ENCODE measurements around the gene CCND2. TPM values are rescaled to one million over a fixed set of nuclear protein-coding genes. Genes with fewer than 3 reads are reported as not detected.

CCND2 gene
- total RNA-seq, 1 donor from 2014 or later = 108 TPM

DNA sequence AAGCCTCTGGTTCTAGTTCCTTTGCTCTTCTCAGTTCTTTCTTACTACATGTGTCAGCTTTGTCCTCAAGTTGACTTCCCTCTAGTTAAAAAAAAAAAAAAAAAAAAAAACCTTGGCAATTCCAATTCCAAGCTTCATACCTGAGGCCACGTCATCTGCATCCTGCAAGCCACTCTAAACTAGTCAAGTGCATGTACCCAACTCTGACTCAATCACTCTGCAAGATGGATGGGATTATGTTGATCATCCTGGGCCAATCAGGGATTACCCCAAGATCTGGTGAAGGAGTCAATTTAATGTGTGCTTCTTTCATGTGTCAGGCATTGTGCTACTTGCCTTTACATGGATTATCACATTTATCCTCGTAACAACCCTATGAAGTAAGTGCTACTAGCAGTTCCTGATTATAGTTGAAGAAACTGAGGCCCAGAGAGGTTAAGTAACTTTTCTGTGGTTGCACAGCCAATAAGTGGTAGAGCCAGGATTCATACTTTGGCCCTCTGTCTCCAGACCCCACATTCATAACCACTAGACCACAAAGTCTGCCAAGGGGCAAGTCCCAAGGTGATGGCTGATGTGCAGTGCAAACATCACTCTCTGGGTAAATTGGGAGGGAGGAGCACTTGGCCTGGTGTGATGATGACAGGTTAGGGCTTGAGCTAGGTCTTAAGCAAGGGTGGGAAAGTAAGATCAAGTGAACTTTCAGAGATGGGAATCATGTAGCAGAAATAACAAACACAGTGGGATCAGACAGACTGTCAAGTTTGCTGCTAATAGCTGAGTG lies 17.3 kb upstream of the CCND2 start:
- no peak for DNase-seq (ENCODE audit: low spot score)

- no peak for DNase-seq (ENCODE audit: low spot score)
These were observed 16.1 kb upstream of the CCND2 start for GRCh38 chr12:4257442-4257841.

DNA sequence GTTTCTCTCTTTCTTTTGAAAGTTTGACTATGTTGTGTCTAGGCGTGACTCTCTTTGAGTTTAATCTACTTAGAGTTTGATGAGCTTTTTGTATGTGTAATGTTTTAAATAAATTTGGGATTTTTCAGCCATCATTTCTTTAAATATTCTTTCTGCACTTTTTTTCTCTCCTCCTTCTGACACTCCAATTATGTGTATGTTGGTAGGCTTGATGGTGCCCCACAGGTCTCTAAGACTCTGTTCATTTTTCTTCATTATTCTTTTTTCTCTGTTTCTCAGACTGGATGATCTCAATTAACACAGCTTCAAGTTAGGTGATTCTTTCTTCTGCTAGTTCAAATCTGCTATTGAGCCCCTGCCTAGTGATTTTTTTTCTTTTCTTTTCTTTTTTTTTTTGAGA lies 14.5 kb upstream of the CCND2 start:
- DNase-seq (ENCODE audit: low spot score) = no peak

DNA sequence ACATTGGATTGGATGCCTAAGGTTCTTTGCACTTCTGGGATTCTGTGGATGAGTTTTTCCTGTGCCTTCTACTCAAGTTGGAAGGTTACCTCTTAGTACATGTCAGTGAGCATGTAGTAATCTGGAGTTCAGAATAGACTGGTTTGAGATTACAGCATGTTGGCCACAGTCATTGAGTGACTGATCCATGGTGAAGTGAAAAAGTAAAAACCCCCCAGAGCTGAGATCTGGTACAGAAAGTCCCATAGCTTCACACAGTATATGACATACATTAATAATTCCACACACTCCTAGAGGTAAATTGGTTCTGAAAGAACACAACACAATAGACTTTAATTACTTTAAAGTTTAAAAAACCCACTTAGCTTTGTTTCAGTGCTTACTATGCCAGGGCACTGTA lies 11.9 kb upstream of the CCND2 start:
- DNase-seq (ENCODE audit: low spot score) = no peak

GRCh38 chr12:4265280-4265679 lies 8.3 kb upstream of the CCND2 start:
- DNase-seq (ENCODE audit: low spot score) = no peak

GRCh38 chr12:4266990-4267389 lies 6.6 kb upstream of the CCND2 start:
- DNase-seq (ENCODE audit: low spot score) = no peak

- DNase-seq (ENCODE audit: low spot score) = no peak
These were observed 5.7 kb upstream of the CCND2 start for GRCh38 chr12:4267704-4268328.

GRCh38 chr12:4268329-4269181 lies 5.0 kb upstream of the CCND2 start:
- DNase-seq (ENCODE audit: low spot score) = no peak

- DNase-seq (ENCODE audit: low spot score) = peak; percentile 91
These were observed 4.1 kb upstream of the CCND2 start for GRCh38 chr12:4269279-4269991.

GRCh38 chr12:4270016-4270830 lies 3.3 kb upstream of the CCND2 start:
- DNase-seq (ENCODE audit: low spot score) = no peak

- DNase-seq (ENCODE audit: low spot score) = peak; percentile 62
These were observed 2.5 kb upstream of the CCND2 start for GRCh38 chr12:4270831-4271716.

- DNase-seq (ENCODE audit: low spot score) = peak; percentile 87
These were observed 1.7 kb upstream of the CCND2 start for GRCh38 chr12:4271717-4272423.

DNA sequence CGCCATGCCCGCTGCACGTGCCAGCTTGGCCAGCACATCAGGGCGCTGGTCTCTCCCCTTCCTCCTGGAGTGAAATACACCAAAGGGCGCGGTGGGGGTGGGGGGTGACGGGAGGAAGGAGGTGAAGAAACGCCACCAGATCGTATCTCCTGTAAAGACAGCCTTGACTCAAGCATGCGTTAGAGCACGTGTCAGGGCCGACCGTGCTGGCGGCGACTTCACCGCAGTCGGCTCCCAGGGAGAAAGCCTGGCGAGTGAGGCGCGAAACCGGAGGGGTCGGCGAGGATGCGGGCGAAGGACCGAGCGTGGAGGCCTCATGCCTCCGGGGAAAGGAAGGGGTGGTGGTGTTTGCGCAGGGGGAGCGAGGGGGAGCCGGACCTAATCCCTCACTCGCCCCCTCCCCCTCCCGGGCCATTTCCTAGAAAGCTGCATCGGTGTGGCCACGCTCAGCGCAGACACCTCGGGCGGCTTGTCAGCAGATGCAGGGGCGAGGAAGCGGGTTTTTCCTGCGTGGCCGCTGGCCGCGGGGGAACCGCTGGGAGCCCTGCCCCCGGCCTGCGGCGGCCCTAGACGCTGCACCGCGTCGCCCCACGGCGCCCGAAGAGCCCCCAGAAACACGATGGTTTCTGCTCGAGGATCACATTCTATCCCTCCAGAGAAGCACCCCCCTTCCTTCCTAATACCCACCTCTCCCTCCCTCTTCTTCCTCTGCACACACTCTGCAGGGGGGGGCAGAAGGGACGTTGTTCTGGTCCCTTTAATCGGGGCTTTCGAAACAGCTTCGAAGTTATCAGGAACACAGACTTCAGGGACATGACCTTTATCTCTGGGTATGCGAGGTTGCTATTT lies 914 bp upstream of the CCND2 start:
- DNase-seq (ENCODE audit: low spot score) = peak; percentile 68

GRCh38 chr12:4273273-4273651 lies 300 bp upstream of the CCND2 start:
- DNase-seq (ENCODE audit: low spot score) = no peak

GRCh38 chr12:4274396-4275015 lies 944 bp downstream of the CCND2 start:
- no peak for DNase-seq (ENCODE audit: low spot score)

- no peak for DNase-seq (ENCODE audit: low spot score)
These were observed 1.7 kb downstream of the CCND2 start for GRCh38 chr12:4275016-4275869.

DNA sequence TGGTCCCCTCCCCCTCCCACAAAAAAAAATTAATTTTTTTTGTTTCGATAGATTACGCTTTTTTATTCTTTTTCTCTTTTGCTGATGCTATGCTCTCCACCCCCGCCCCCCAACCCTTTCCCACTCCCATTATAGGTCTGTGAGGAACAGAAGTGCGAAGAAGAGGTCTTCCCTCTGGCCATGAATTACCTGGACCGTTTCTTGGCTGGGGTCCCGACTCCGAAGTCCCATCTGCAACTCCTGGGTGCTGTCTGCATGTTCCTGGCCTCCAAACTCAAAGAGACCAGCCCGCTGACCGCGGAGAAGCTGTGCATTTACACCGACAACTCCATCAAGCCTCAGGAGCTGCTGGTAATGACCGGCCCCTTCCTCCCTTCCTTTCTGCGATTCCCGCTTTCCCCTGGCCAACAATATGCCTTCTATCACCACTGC lies 2.3 kb downstream of the CCND2 start:
- no peak for DNase-seq (ENCODE audit: low spot score)

Data from ureter (tissue), 1 donor.